Measurements from ENCODE around the gene SLC2A4RG. TPM values are rescaled to one million over a fixed set of nuclear protein-coding genes. Genes with fewer than 3 reads are reported as not detected.

Gene SLC2A4RG
- total RNA-seq, 2 donors from 2014 or later: 69.3 to 108 TPM

DNA sequence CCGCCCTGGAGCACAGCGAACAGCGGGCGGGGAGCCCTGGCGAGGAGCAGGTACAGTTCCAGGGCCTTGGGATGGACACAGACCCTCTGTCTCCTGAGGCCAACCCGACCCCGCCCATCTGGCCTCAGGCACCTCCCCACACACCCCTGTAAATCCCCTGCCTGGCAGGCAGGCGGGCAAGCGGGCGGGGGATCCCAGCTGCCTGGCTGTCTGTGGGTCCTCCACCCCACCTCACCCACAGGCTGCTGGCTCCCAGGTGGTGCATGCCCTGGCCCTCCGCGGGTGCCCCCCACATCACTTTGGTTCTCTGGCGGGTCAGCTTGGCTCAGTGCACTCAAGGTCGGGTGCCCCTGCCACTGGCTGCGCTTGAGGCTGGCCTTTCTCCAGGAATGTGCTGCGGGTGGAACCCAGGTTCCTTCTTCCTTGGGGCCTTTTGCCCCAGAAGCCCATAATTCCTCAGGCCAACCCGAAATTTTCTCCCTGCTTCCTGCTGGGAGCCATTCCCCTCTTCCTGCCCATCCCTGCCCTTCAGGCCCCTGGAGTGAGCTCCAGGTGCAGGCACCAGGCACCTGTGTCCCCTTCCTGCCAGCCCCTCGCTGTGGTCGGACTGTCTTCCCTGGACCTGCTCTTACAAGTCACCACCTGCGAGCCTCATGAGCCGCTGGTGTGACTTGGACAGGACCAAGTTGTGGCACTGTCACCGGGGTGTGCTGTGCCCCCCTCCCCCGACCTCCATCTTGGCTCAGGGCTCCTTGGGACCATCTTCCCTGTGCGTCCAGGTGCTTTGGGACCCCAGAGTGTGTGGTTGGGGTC is 48.5 kb upstream of the SLC2A4RG start:
- Mint-ChIP-seq H3K27ac (no peak overlapping the region), H3K4me1 (no peaks in the 10 kb centered on the region), H3K27me3 (ENCODE audit: insufficient read depth) (no peaks in the 10 kb centered on the region), H3K36me3 (ENCODE audit: low read depth) (peaks cover 10% of the 10 kb centered on the region), H3K9me3 (peaks cover 2% of the 10 kb centered on the region), H3K4me3 (no peak overlapping the region)
- 93 to 94% methylated on average over 15 to 24 of the region's 24 CpGs for WGBS, 2 experiments (ENCODE audit: insufficient coverage in 1 of 2, insufficient read length in 1 of 2)
- Histone ChIP-seq H3K4me1 (ENCODE audit: control insufficient read depth, insufficient read depth, low read length) (no peaks in the 10 kb centered on the region), H3K27me3 (ENCODE audit: control insufficient read depth, insufficient read depth, low read length, poor library complexity, severe bottlenecking) (no peaks in the 10 kb centered on the region), H3K4me3 (ENCODE audit: low read length) (no peak overlapping the region), H3K27ac (ENCODE audit: low read depth, low read length) (no peak overlapping the region), H3K9me3 (ENCODE audit: control insufficient read depth, low read length) (no peaks in the 10 kb centered on the region), H3K36me3 (ENCODE audit: control insufficient read depth, insufficient read depth, low read length) (no peaks in the 10 kb centered on the region), H3K9ac (ENCODE audit: extremely low read depth, low read length, poor library complexity, severe bottlenecking) (no peak overlapping the region)
- TF ChIP-seq, protein P1, sequence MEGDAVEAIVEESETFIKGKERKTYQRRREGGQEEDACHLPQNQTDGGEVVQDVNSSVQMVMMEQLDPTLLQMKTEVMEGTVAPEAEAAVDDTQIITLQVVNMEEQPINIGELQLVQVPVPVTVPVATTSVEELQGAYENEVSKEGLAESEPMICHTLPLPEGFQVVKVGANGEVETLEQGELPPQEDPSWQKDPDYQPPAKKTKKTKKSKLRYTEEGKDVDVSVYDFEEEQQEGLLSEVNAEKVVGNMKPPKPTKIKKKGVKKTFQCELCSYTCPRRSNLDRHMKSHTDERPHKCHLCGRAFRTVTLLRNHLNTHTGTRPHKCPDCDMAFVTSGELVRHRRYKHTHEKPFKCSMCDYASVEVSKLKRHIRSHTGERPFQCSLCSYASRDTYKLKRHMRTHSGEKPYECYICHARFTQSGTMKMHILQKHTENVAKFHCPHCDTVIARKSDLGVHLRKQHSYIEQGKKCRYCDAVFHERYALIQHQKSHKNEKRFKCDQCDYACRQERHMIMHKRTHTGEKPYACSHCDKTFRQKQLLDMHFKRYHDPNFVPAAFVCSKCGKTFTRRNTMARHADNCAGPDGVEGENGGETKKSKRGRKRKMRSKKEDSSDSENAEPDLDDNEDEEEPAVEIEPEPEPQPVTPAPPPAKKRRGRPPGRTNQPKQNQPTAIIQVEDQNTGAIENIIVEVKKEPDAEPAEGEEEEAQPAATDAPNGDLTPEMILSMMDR (conservative IDR thresholded peaks at IDR 0.05): no peak
- no peak for DNase-seq

DNA sequence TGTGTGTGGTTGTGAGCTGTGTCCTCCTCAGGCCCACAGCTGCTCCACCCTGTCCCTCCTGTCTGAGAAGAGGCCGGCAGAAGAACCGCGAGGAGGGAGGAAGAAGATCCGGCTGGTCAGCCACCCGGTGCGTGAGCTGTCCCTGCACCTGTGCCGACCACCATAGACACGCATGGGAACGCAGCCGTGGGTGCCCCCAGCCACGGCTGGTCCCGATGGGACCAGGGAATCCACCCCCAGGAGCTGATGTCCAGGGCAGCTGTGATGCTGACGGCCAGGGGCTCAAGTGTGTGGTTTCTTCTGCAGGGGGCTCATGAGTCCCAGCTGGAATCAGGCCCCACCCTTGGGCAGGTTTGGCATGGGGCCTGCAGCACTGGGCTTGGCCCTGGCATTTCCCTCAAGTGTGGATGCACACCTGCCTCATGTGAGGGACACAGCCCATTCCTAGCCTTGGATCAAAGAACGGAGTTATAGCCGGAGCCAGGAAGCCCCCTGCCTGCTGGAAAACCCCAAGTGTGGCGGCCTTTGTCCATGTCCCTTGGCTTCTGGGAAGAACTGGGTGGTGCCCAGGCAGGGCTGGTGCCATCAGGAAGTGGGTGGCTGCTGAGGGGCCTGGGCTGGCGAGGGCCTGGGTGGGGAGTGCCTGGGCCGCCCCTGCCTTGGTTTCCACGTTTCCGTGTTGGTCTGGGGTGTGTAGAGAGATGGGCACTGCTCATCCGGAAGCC is 47.7 kb upstream of the SLC2A4RG start:
- DNase-seq: no peak
- Histone ChIP-seq H3K9me3 (ENCODE audit: control insufficient read depth, low read length) (no peaks in the 10 kb centered on the region), H3K27ac (ENCODE audit: low read depth, low read length) (no peak overlapping the region), H3K4me3 (ENCODE audit: low read length) (no peak overlapping the region), H3K9ac (ENCODE audit: extremely low read depth, low read length, poor library complexity, severe bottlenecking) (no peak overlapping the region), H3K36me3 (ENCODE audit: control insufficient read depth, insufficient read depth, low read length) (no peaks in the 10 kb centered on the region), H3K27me3 (ENCODE audit: control insufficient read depth, insufficient read depth, low read length, poor library complexity, severe bottlenecking) (no peaks in the 10 kb centered on the region), H3K4me1 (ENCODE audit: control insufficient read depth, insufficient read depth, low read length) (no peaks in the 10 kb centered on the region)
- Mint-ChIP-seq H3K27me3 (ENCODE audit: insufficient read depth) (no peaks in the 10 kb centered on the region), H3K36me3 (ENCODE audit: low read depth) (peaks cover 10% of the 10 kb centered on the region), H3K27ac (no peak overlapping the region), H3K4me3 (no peak overlapping the region), H3K4me1 (no peaks in the 10 kb centered on the region), H3K9me3 (peaks cover 2% of the 10 kb centered on the region)
- TF ChIP-seq, protein P1 (conservative IDR thresholded peaks at IDR 0.05): no peak
- 96 to 97% methylated on average over 15 to 21 of the region's 21 CpGs for WGBS, 2 experiments (ENCODE audit: insufficient coverage in 1 of 2, insufficient read length in 1 of 2)

DNA sequence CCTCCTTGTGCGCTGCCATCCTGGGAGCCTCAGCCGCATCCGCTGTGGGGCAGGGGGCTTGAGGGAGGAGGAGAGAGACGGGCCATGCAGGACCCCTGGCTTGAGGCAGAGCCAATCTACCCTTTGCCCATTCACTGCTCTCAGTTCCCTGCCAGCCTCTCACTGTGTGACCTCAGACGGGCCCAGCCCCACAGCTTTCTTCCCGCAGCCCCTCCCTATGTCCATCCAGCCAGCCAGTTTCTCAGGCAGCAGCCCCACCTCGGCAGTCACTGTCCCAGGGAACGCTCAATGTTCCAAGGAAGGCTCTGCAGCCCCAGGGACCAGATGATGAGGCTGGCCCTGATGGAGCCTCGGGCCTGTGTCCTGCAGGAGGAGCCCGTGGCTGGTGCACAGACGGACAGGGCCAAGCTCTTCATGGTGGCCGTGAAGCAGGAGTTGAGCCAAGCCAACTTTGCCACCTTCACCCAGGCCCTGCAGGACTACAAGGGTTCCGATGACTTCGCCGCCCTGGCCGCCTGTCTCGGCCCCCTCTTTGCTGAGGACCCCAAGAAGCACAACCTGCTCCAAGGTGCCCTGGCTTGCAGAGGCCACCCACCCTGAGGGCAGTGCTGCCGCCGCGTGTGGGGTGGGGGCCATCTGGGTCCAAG is 47.0 kb upstream of the SLC2A4RG start:
- H3K9me3 Mint-ChIP-seq: peaks cover 2% of the 10 kb centered on the region
- Histone ChIP-seq H3K27ac (ENCODE audit: low read depth, low read length) (peak overlapping the region; percentile 11), H3K4me1 (ENCODE audit: control insufficient read depth, insufficient read depth, low read length) (no peaks in the 10 kb centered on the region), H3K9me3 (ENCODE audit: control insufficient read depth, low read length) (no peaks in the 10 kb centered on the region), H3K9ac (ENCODE audit: extremely low read depth, low read length, poor library complexity, severe bottlenecking) (no peak overlapping the region), H3K27me3 (ENCODE audit: control insufficient read depth, insufficient read depth, low read length, poor library complexity, severe bottlenecking) (no peaks in the 10 kb centered on the region), H3K4me3 (ENCODE audit: low read length) (no peak overlapping the region), H3K36me3 (ENCODE audit: control insufficient read depth, insufficient read depth, low read length) (no peaks in the 10 kb centered on the region)
- H3K27ac Mint-ChIP-seq: peak overlapping the region; percentile 35
- 90 to 91% methylated on average over 8 to 20 of the region's 20 CpGs for WGBS, 2 experiments (ENCODE audit: insufficient coverage in 1 of 2, insufficient read length in 1 of 2)
- no peaks in the 10 kb centered on the region for H3K4me1 Mint-ChIP-seq
- TF ChIP-seq, protein P1 (conservative IDR thresholded peaks at IDR 0.05): no peak
- peaks cover 10% of the 10 kb centered on the region for H3K36me3 Mint-ChIP-seq (ENCODE audit: low read depth)
- H3K27me3 Mint-ChIP-seq (ENCODE audit: insufficient read depth): no peaks in the 10 kb centered on the region
- no peak for DNase-seq
- H3K4me3 Mint-ChIP-seq: no peak overlapping the region
